GM23338 (cell line): ENCODE measurements around the gene C1QTNF2. TPM values are rescaled to one million over a fixed set of nuclear protein-coding genes. Genes with fewer than 3 reads are reported as not detected.

Source experiments
- ATAC-seq: fragments of 200-7000 bp; cut with Tn5 transposase; 3 replicates; pipeline ENCODE4 v1.9.1; 2020
- DNase-seq: peaks from one replicate; pipeline ENCODE4 v3.0.0-alpha.2; 2015; ENCODE audit warnings: low spot score
- H2AFZ ChIP-seq: fragments of 200-600 bp; sonication (generic); 2 replicates; pipeline ENCODE4 v1.8.0; 2016; ENCODE audit warnings: antibody characterized with exemption, mild to moderate bottlenecking, moderate library complexity
- H3F3A ChIP-seq: fragments of 200-600 bp; sonication (generic); replicated peaks from 2 replicates; pipeline ENCODE4 v1.8.0; 2017; ENCODE audit warnings: antibody characterized with exemption, mixed run types, low read depth
- H3K27ac ChIP-seq: fragments of 200-600 bp; sonication (generic); 2 replicates; pipeline ENCODE4 v1.6.1; 2016; ENCODE audit warnings: low read depth
- H3K27me3 ChIP-seq: fragments of 200-600 bp; sonication (generic); 2 replicates; pipeline ENCODE4 v1.8.0; 2016; ENCODE audit warnings: mild to moderate bottlenecking, mixed run types, moderate library complexity; ENCODE audit not compliant: insufficient read depth
- H3K36me3 ChIP-seq: fragments of 200-600 bp; sonication (generic); 2 replicates; pipeline ENCODE4 v1.8.0; 2016; ENCODE audit warnings: mild to moderate bottlenecking; ENCODE audit not compliant: insufficient read depth
- H3K4me1 ChIP-seq: fragments of 200-600 bp; sonication (generic); 2 replicates; pipeline ENCODE4 v1.8.0; 2016; ENCODE audit warnings: mild to moderate bottlenecking, moderate library complexity; ENCODE audit not compliant: insufficient read depth
- H3K4me2 ChIP-seq: fragments of 200-600 bp; sonication (generic); 2 replicates; pipeline ENCODE4 v1.7.1; 2017; ENCODE audit warnings: mixed run types
- H3K4me3 ChIP-seq: fragments of 200-600 bp; sonication (generic); 2 replicates; pipeline ENCODE4 v1.6.1; 2016; ENCODE audit warnings: mixed run types
- H3K79me2 ChIP-seq: fragments of 200-600 bp; sonication (generic); replicated peaks from 2 replicates; pipeline ENCODE4 v1.8.0; 2017; ENCODE audit warnings: mild to moderate bottlenecking; ENCODE audit not compliant: insufficient read depth
- H3K9me2 ChIP-seq: fragments of 200-600 bp; sonication (generic); 2 replicates; pipeline ENCODE4 v1.8.0; 2017; ENCODE audit not compliant: insufficient read depth
- H4K20me1 ChIP-seq: fragments of 200-600 bp; sonication (generic); replicated peaks from 2 replicates; pipeline ENCODE4 v1.8.0; 2017; ENCODE audit warnings: mild to moderate bottlenecking; ENCODE audit not compliant: insufficient read depth
- H3K27ac Mint-ChIP-seq: 2 replicates; pipeline ENCODE4 v1.8.0; 2020; ENCODE audit warnings: inconsistent platforms, mild to moderate bottlenecking, moderate library complexity, mixed read lengths
- H3K27me3 Mint-ChIP-seq: 3 replicates; pipeline ENCODE4 v1.8.0; 2022; ENCODE audit warnings: low read depth, mild to moderate bottlenecking, moderate library complexity, mixed read lengths, inconsistent platforms; ENCODE audit not compliant: insufficient read depth, poor library complexity
- H3K36me3 Mint-ChIP-seq: 3 replicates; pipeline ENCODE4 v1.8.0; 2021; ENCODE audit warnings: low read depth, mild to moderate bottlenecking, inconsistent platforms, moderate library complexity, mixed read lengths
- H3K4me1 Mint-ChIP-seq: 3 replicates; pipeline ENCODE4 v1.8.0; 2020; ENCODE audit warnings: mild to moderate bottlenecking, inconsistent platforms, mixed read lengths
- H3K4me3 Mint-ChIP-seq: 3 replicates; pipeline ENCODE4 v1.8.0; 2021; ENCODE audit warnings: moderate library complexity, mild to moderate bottlenecking, inconsistent platforms, mixed read lengths
- H3K9me3 Mint-ChIP-seq: 3 replicates; pipeline ENCODE4 v1.8.0; 2020; ENCODE audit warnings: moderate library complexity, mild to moderate bottlenecking, inconsistent platforms, mixed read lengths
- EZH2 ChIP-seq: fragments of 200-600 bp; sonication (generic); IDR thresholded peaks from one replicate; pipeline ENCODE4 v1.8.0; 2017; ENCODE audit warnings: antibody characterized with exemption, mild to moderate bottlenecking, low read depth; ENCODE audit not compliant: unreplicated experiment
- EZH2phosphoT487 ChIP-seq: fragments of 200-600 bp; sonication (generic); IDR thresholded peaks from one replicate; pipeline ENCODE4 v1.8.1; 2018; ENCODE audit warnings: antibody characterized with exemption; ENCODE audit not compliant: unreplicated experiment
- JUNB ChIP-seq: IDR thresholded peaks from one replicate; pipeline ENCODE4 v1.6.1; 2016; ENCODE audit warnings: antibody characterized with exemption; ENCODE audit not compliant: unreplicated experiment
- NANOG ChIP-seq: IDR thresholded peaks from 2 replicates; pipeline ENCODE4 v1.6.1; 2016; ENCODE audit warnings: antibody characterized with exemption, borderline replicate concordance
- POLR2AphosphoS5 ChIP-seq: IDR thresholded peaks from 2 replicates; pipeline ENCODE4 v1.6.1; 2016; ENCODE audit warnings: antibody characterized with exemption, low read depth
- STAT1 ChIP-seq: IDR thresholded peaks from one replicate; pipeline ENCODE4 v1.6.1; 2016; ENCODE audit warnings: antibody characterized with exemption; ENCODE audit not compliant: unreplicated experiment
- ZNF331 ChIP-seq: fragments of 250-450 bp; sonication (Bioruptor Pico); IDR thresholded peaks from 2 replicates; pipeline ENCODE4 v1.5.0; 2020; ENCODE audit warnings: low read depth, mild to moderate bottlenecking, moderate library complexity
- polyA plus RNA-seq: library from polyadenylated mRNA; unstranded; fragments of >200 nt; fragmentation: Nextera tagmentation; extraction: Ambion mirVana; gene quantifications from 2 replicates; pipeline ENCODE4 v1.2.1, GENCODE V29; 2016
- total RNA-seq: library from RNA; depleted of rRNA; stranded (reverse); fragments of >200 nt; shearing (Covaris generic); gene quantifications from 2 replicates; pipeline ENCODE4 v1.2.3, GENCODE V29; 2014
- TF ChIP-seq, protein P1 (sequence below): IDR thresholded peaks from one replicate; pipeline ENCODE4 v1.6.1; 2018; ENCODE audit warnings: antibody characterized with exemption; ENCODE audit not compliant: unreplicated experiment
- TF ChIP-seq, protein P2 (sequence below), 2 experiments: fragments of 200-600 bp in 1 of 2; sonication (generic) in 1 of 2; conservative IDR thresholded peaks; 2 replicates each; pipeline versions ENCODE4 v1.5.1 to v1.6.1; 2016 to 2017; ENCODE audit warnings: antibody characterized with exemption in 2 of 2, low read depth in 2 of 2, mild to moderate bottlenecking in 2 of 2, moderate library complexity in 1 of 2
- TF ChIP-seq, protein P3 (sequence below): IDR thresholded peaks from 2 replicates; pipeline ENCODE4 v1.6.1; 2016; ENCODE audit warnings: antibody characterized with exemption

Gene C1QTNF2
- total and polyA plus RNA-seq, 2 experiments from 2014 or later = 0.56 to 0.92 TPM

DNA sequence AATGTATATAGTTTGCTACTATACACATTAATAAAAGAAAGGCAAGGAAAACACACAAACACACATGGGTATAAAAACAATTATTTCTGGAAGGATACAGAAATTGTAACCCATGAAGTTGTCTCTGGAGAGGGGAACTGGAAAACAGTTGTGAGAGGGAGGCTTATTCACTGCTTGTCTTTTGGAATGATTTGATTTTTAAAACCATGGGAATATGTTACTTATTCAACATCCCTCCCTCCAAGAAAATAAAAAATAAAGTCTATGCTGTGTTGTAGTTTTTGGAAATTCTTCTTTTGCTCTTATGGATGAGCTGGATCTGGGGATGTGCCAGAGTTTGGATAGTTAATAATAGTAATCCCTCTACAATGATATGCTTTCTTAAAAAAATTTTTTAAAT is 6.0 kb upstream of the C1QTNF2 start (continued):
- TF ChIP-seq, protein P1, sequence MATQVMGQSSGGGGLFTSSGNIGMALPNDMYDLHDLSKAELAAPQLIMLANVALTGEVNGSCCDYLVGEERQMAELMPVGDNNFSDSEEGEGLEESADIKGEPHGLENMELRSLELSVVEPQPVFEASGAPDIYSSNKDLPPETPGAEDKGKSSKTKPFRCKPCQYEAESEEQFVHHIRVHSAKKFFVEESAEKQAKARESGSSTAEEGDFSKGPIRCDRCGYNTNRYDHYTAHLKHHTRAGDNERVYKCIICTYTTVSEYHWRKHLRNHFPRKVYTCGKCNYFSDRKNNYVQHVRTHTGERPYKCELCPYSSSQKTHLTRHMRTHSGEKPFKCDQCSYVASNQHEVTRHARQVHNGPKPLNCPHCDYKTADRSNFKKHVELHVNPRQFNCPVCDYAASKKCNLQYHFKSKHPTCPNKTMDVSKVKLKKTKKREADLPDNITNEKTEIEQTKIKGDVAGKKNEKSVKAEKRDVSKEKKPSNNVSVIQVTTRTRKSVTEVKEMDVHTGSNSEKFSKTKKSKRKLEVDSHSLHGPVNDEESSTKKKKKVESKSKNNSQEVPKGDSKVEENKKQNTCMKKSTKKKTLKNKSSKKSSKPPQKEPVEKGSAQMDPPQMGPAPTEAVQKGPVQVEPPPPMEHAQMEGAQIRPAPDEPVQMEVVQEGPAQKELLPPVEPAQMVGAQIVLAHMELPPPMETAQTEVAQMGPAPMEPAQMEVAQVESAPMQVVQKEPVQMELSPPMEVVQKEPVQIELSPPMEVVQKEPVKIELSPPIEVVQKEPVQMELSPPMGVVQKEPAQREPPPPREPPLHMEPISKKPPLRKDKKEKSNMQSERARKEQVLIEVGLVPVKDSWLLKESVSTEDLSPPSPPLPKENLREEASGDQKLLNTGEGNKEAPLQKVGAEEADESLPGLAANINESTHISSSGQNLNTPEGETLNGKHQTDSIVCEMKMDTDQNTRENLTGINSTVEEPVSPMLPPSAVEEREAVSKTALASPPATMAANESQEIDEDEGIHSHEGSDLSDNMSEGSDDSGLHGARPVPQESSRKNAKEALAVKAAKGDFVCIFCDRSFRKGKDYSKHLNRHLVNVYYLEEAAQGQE = no peak
- TF ChIP-seq EZH2phosphoT487 = no peak

DNA sequence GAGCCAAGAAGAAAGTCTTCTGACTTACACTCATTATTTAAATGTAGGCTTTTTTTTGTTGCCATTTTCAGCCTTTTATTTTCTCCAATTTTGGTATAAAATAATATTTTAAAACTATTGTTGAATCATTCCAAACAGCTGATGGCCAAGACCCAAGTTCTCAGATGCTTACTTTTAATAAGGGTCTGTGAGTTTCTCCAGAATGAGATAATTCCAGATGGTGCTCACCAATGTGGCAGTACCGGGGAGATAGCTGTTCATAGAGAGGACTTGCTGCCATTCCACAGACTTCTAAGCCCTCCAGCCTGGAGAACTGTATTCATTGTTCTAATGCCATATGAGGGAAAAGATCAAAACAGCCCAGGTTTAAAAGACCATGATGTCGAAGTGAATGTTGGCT is 5.3 kb upstream of the C1QTNF2 start:
- H2AFZ ChIP-seq = no peak overlapping the region
- no peaks in the 10 kb centered on the region for H3K79me2 ChIP-seq
- H3K4me1 ChIP-seq = peaks cover 3% of the 10 kb centered on the region; the same call in 1 of the 2 replicates
- peaks cover 15% of the 10 kb centered on the region for H3K4me1 Mint-ChIP-seq
- H3K36me3 ChIP-seq = no peaks in the 10 kb centered on the region
- H3K36me3 Mint-ChIP-seq = no peaks in the 10 kb centered on the region
- H3K4me3 ChIP-seq = no peak overlapping the region
- H3K27me3 ChIP-seq = peaks cover 8% of the 10 kb centered on the region; the same call in 1 of the 2 replicates
- no peak overlapping the region for H3K27ac Mint-ChIP-seq
- H3K27ac ChIP-seq = no peak overlapping the region
- ATAC-seq = no peak
- peaks cover 4% of the 10 kb centered on the region for H3K27me3 Mint-ChIP-seq
- no peak for DNase-seq
- no peaks in the 10 kb centered on the region for H3K9me2 ChIP-seq
- no peaks in the 10 kb centered on the region for H4K20me1 ChIP-seq
- H3F3A ChIP-seq = no peaks in the 10 kb centered on the region
- H3K4me3 Mint-ChIP-seq = no peak overlapping the region
- H3K4me2 ChIP-seq = no peak overlapping the region
- H3K9me3 Mint-ChIP-seq = no peaks in the 10 kb centered on the region
- no peak for TF ChIP-seq ZNF331
- TF ChIP-seq, protein P1 = no peak
- no peak for TF ChIP-seq STAT1
- TF ChIP-seq, protein P2, sequence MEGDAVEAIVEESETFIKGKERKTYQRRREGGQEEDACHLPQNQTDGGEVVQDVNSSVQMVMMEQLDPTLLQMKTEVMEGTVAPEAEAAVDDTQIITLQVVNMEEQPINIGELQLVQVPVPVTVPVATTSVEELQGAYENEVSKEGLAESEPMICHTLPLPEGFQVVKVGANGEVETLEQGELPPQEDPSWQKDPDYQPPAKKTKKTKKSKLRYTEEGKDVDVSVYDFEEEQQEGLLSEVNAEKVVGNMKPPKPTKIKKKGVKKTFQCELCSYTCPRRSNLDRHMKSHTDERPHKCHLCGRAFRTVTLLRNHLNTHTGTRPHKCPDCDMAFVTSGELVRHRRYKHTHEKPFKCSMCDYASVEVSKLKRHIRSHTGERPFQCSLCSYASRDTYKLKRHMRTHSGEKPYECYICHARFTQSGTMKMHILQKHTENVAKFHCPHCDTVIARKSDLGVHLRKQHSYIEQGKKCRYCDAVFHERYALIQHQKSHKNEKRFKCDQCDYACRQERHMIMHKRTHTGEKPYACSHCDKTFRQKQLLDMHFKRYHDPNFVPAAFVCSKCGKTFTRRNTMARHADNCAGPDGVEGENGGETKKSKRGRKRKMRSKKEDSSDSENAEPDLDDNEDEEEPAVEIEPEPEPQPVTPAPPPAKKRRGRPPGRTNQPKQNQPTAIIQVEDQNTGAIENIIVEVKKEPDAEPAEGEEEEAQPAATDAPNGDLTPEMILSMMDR (conservative IDR thresholded peaks at IDR 0.05; ENCODE audit: low read depth in 2 of 2) = no peak
- no peak for TF ChIP-seq JUNB
- no peak for TF ChIP-seq POLR2AphosphoS5
- no peak for TF ChIP-seq EZH2
- no peak for TF ChIP-seq EZH2phosphoT487
- TF ChIP-seq, protein P3, sequence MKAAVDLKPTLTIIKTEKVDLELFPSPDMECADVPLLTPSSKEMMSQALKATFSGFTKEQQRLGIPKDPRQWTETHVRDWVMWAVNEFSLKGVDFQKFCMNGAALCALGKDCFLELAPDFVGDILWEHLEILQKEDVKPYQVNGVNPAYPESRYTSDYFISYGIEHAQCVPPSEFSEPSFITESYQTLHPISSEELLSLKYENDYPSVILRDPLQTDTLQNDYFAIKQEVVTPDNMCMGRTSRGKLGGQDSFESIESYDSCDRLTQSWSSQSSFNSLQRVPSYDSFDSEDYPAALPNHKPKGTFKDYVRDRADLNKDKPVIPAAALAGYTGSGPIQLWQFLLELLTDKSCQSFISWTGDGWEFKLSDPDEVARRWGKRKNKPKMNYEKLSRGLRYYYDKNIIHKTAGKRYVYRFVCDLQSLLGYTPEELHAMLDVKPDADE = no peak
- no peak for TF ChIP-seq NANOG
